Neural progenitor cell (in vitro differentiated cells): ENCODE data around the gene ERO1B. TPM values are rescaled to one million over a fixed set of nuclear protein-coding genes. Genes with fewer than 3 reads are reported as not detected.
A peak's percentile ranks its signal among the peaks of the same experiment; 100 is the strongest.

Experiments
- DNase-seq: peaks from one replicate; pipeline ENCODE4 v3.0.0-alpha.2; 2016; ENCODE audit warnings: low spot score
- H2AFZ ChIP-seq: fragments of 200-600 bp; sonication (generic); replicated peaks from 2 replicates; pipeline ENCODE4 v1.6.1; 2016; ENCODE audit warnings: antibody characterized with exemption
- H3F3A ChIP-seq: fragments of 200-600 bp; sonication (generic); 2 replicates; pipeline ENCODE4 v1.6.1; 2016; ENCODE audit warnings: antibody characterized with exemption, low read depth
- H3K27ac ChIP-seq: fragments of 200-600 bp; sonication (generic); 2 replicates; pipeline ENCODE4 v1.5.1; 2016; ENCODE audit warnings: mild to moderate bottlenecking
- H3K27me3 ChIP-seq: fragments of 200-600 bp; sonication (generic); 2 replicates; pipeline ENCODE4 v1.6.1; 2016; ENCODE audit warnings: mild to moderate bottlenecking, moderate library complexity
- H3K36me3 ChIP-seq: fragments of 200-600 bp; sonication (generic); 2 replicates; pipeline ENCODE4 v1.5.1; 2016
- H3K4me1 ChIP-seq: fragments of 200-600 bp; sonication (generic); 2 replicates; pipeline ENCODE4 v1.6.1; 2016; ENCODE audit warnings: mixed run types
- H3K4me2 ChIP-seq: fragments of 200-600 bp; sonication (generic); 2 replicates; pipeline ENCODE4 v1.6.1; 2016
- H3K4me3 ChIP-seq: fragments of 200-600 bp; sonication (generic); 2 replicates; pipeline ENCODE4 v1.5.1; 2016
- H3K79me2 ChIP-seq: fragments of 200-600 bp; sonication (generic); 2 replicates; pipeline ENCODE4 v1.6.1; 2016; ENCODE audit warnings: low read depth
- H3K9ac ChIP-seq: fragments of 200-600 bp; sonication (generic); 2 replicates; pipeline ENCODE4 v1.6.1; 2016
- H3K9me3 ChIP-seq: fragments of 200-600 bp; sonication (generic); 2 replicates; pipeline ENCODE4 v1.5.1; 2016; ENCODE audit warnings: low read depth
- H4K20me1 ChIP-seq: fragments of 200-600 bp; sonication (generic); 2 replicates; pipeline ENCODE4 v1.6.1; 2016; ENCODE audit warnings: low read depth
- H3K27ac Mint-ChIP-seq: 3 replicates; pipeline ENCODE4 v1.8.0; 2021; ENCODE audit warnings: mixed read lengths
- H3K27me3 Mint-ChIP-seq: 2 replicates; pipeline ENCODE4 v1.8.0; 2022; ENCODE audit warnings: low read depth, mild to moderate bottlenecking, inconsistent platforms, moderate library complexity, mixed read lengths; ENCODE audit not compliant: insufficient read depth
- H3K36me3 Mint-ChIP-seq: 3 replicates; pipeline ENCODE4 v1.8.0; 2021; ENCODE audit warnings: mixed read lengths
- H3K4me1 Mint-ChIP-seq: 3 replicates; pipeline ENCODE4 v1.8.0; 2021; ENCODE audit warnings: mixed read lengths
- H3K4me3 Mint-ChIP-seq: 3 replicates; pipeline ENCODE4 v1.8.0; 2021; ENCODE audit warnings: mild to moderate bottlenecking, moderate library complexity, mixed read lengths
- H3K9me3 Mint-ChIP-seq: 3 replicates; pipeline ENCODE4 v1.8.0; 2020; ENCODE audit warnings: mixed read lengths
- EZH2 ChIP-seq: fragments of 200-600 bp; sonication (generic); IDR thresholded peaks from 2 replicates; pipeline ENCODE4 v1.6.1; 2017; ENCODE audit warnings: antibody characterized with exemption, mild to moderate bottlenecking, moderate library complexity
- EZH2phosphoT487 ChIP-seq: fragments of 200-600 bp; sonication (generic); IDR thresholded peaks from 2 replicates; pipeline ENCODE4 v1.6.1; 2017; ENCODE audit warnings: antibody characterized with exemption
- total RNA-seq: library from RNA; depleted of rRNA; stranded (reverse); fragments of >200 nt; gene quantifications from 2 replicates; pipeline ENCODE4 v1.2.3, GENCODE V29; 2015; ENCODE audit warnings: low replicate concordance
- TF ChIP-seq, protein P1 (sequence below): fragments of 200-600 bp; sonication (generic); IDR thresholded peaks from 2 replicates; pipeline ENCODE4 v1.5.1; 2017; ENCODE audit warnings: antibody characterized with exemption, mild to moderate bottlenecking

The ERO1B gene
- total RNA-seq, 1 donor from 2014 or later, result 6.7 TPM

DNA sequence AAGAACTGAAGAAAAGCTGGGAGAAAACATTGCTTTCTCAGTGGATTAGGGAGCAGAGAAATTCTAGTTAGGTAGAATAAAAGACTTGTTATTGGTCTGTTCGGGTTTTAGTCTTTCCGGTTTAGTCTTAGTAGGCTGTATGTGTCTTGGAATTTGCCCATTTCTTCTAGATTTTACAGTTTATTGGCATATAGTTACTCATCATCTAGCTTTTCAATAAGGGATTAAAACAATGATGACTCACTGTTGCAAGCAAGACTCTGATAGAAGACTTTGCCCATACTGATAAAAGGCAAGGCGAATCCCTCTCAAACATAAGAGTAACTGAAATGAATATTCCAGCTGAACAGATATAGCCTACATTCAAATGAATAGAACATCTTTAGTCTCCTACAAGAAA, 77.1 kb downstream of the ERO1B start:
- peaks cover 6% of the 10 kb centered on the region for H3K9me3 ChIP-seq
- H3K4me2 ChIP-seq, result peak overlapping the region; percentile 10
- no peaks in the 10 kb centered on the region for H3K27me3 ChIP-seq
- H3K36me3 ChIP-seq, result no peaks in the 10 kb centered on the region
- no peaks in the 10 kb centered on the region for H4K20me1 ChIP-seq
- H3F3A ChIP-seq, result peaks cover 24% of the 10 kb centered on the region
- H3K27me3 Mint-ChIP-seq, result peaks cover 3% of the 10 kb centered on the region
- H2AFZ ChIP-seq, result no peak overlapping the region
- no peak overlapping the region for H3K9ac ChIP-seq
- no peak overlapping the region for H3K27ac Mint-ChIP-seq
- peaks cover 30% of the 10 kb centered on the region for H3K4me1 ChIP-seq
- peaks cover 34% of the 10 kb centered on the region for H3K36me3 Mint-ChIP-seq
- peaks cover 34% of the 10 kb centered on the region for H3K9me3 Mint-ChIP-seq
- peak overlapping the region; percentile 70 for H3K27ac ChIP-seq
- no peak overlapping the region for H3K4me3 ChIP-seq
- no peak overlapping the region for H3K4me3 Mint-ChIP-seq
- H3K4me1 Mint-ChIP-seq, result peaks cover 12% of the 10 kb centered on the region
- H3K79me2 ChIP-seq, result no peaks in the 10 kb centered on the region
- DNase-seq, result peak; percentile 22
- TF ChIP-seq EZH2 (no peak), EZH2phosphoT487 (no peak)
- TF ChIP-seq, protein P1, sequence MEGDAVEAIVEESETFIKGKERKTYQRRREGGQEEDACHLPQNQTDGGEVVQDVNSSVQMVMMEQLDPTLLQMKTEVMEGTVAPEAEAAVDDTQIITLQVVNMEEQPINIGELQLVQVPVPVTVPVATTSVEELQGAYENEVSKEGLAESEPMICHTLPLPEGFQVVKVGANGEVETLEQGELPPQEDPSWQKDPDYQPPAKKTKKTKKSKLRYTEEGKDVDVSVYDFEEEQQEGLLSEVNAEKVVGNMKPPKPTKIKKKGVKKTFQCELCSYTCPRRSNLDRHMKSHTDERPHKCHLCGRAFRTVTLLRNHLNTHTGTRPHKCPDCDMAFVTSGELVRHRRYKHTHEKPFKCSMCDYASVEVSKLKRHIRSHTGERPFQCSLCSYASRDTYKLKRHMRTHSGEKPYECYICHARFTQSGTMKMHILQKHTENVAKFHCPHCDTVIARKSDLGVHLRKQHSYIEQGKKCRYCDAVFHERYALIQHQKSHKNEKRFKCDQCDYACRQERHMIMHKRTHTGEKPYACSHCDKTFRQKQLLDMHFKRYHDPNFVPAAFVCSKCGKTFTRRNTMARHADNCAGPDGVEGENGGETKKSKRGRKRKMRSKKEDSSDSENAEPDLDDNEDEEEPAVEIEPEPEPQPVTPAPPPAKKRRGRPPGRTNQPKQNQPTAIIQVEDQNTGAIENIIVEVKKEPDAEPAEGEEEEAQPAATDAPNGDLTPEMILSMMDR, result no peak

DNA sequence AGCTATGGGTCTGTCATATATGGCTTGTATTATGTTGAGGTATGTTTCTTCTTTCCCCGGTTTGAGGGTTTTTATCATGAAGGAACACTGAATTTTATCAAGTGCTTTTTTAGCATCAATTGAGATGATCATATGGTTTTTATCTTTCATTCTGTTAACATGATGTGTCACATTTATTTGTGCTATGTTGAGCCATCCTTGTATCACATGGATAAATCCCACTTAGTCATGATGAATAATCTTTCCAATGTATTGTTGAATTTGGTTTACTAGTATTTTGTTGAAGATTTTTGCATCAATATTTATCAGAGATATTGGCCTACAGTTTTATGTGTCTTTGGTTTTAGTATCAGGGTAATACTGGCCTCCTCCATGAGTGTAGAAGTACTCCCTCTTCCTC, 77.7 kb downstream of the ERO1B start:
- Mint-ChIP-seq H3K27me3 (peaks cover 3% of the 10 kb centered on the region), H3K4me3 (no peak overlapping the region), H3K4me1 (peaks cover 12% of the 10 kb centered on the region), H3K9me3 (peaks cover 37% of the 10 kb centered on the region), H3K27ac (no peak overlapping the region), H3K36me3 (peaks cover 35% of the 10 kb centered on the region)
- H3K79me2 ChIP-seq, result no peaks in the 10 kb centered on the region
- H3F3A ChIP-seq, result peaks cover 24% of the 10 kb centered on the region
- peaks cover 6% of the 10 kb centered on the region for H3K9me3 ChIP-seq
- peaks cover 30% of the 10 kb centered on the region for H3K4me1 ChIP-seq
- peak overlapping the region; percentile 10 for H3K4me2 ChIP-seq
- no peak overlapping the region for H3K9ac ChIP-seq
- H3K36me3 ChIP-seq, result no peaks in the 10 kb centered on the region
- no peak overlapping the region for H2AFZ ChIP-seq
- DNase-seq, result no peak
- peak overlapping the region; percentile 70 for H3K27ac ChIP-seq
- H3K27me3 ChIP-seq, result no peaks in the 10 kb centered on the region
- no peak for TF ChIP-seq EZH2
- TF ChIP-seq EZH2phosphoT487, result no peak
- TF ChIP-seq, protein P1, result no peak
- no peak overlapping the region for H3K4me3 ChIP-seq
- no peaks in the 10 kb centered on the region for H4K20me1 ChIP-seq

DNA sequence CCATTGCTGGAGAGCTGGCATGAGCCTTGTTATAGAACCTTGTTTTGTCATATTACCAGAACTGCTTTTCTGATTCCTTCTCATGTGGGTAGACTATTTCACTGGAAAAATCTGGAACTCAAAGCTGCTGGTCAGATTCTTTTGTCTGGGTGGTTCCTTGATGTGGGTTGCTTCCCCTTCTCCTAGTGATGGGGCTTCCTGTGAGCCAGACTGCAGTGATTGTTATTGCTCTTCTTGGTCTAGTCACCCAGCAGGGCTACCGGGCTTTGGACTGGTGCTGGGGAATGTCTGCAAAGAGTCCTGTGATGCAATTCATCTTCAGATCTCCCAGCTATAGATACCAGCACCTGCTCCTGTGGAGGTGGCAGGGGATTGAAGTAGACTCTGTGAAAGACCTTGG, 80.0 kb downstream of the ERO1B start:
- peaks cover 6% of the 10 kb centered on the region for H3K4me1 Mint-ChIP-seq
- no peak overlapping the region for H3K4me3 Mint-ChIP-seq
- H2AFZ ChIP-seq, result no peak overlapping the region
- H3K27ac Mint-ChIP-seq, result no peak overlapping the region
- no peak for DNase-seq
- H3F3A ChIP-seq, result peaks cover 16% of the 10 kb centered on the region
- peaks cover 23% of the 10 kb centered on the region for H3K4me1 ChIP-seq
- no peak overlapping the region for H3K4me2 ChIP-seq
- no peak overlapping the region for H3K27ac ChIP-seq
- H3K36me3 ChIP-seq, result no peaks in the 10 kb centered on the region
- TF ChIP-seq, protein P1, result no peak
- TF ChIP-seq EZH2 (no peak), EZH2phosphoT487 (no peak)
- H3K4me3 ChIP-seq, result no peak overlapping the region
- peaks cover 6% of the 10 kb centered on the region for H3K9me3 ChIP-seq
- no peaks in the 10 kb centered on the region for H3K79me2 ChIP-seq
- no peaks in the 10 kb centered on the region for H3K27me3 ChIP-seq
- H4K20me1 ChIP-seq, result no peaks in the 10 kb centered on the region
- H3K36me3 Mint-ChIP-seq, result peaks cover 50% of the 10 kb centered on the region
- peaks cover 40% of the 10 kb centered on the region for H3K9me3 Mint-ChIP-seq
- H3K9ac ChIP-seq, result no peak overlapping the region
- H3K27me3 Mint-ChIP-seq, result peaks cover 3% of the 10 kb centered on the region
